ENCODE results near the gene ECSCR. TPM values are rescaled to one million over a fixed set of nuclear protein-coding genes. Genes with fewer than 3 reads are reported as not detected.
A peak's percentile ranks its signal among the peaks of the same experiment; 100 is the strongest.
"Not testable (repeated sequence)": the region's sequence is repeated elsewhere in the genome, so short reads cannot be mapped to it uniquely, and the experiment has no call there.

Gene ECSCR
- total RNA-seq, 1 donor from 2014 or later: 20.1 TPM

GRCh38 chr5:139451878-139452660, 10.5 kb downstream of the ECSCR start:
- DNase-seq (ENCODE audit: low spot score): no peak
- intact Hi-C loops (cut with DNase I): no loop called here

GRCh38 chr5:139451176-139451575, 11.4 kb downstream of the ECSCR start:
- no peak for DNase-seq (ENCODE audit: low spot score)
- intact Hi-C loops (cut with DNase I): no loop called here

GRCh38 chr5:139446956-139447779, 15.4 kb downstream of the ECSCR start:
- no peak for DNase-seq (ENCODE audit: low spot score)
- intact Hi-C loops (cut with DNase I): no loop called here

GRCh38 chr5:139445325-139446170, 17.0 kb downstream of the ECSCR start:
- no peak for DNase-seq (ENCODE audit: low spot score)
- intact Hi-C loops (cut with DNase I): no loop called here

GRCh38 chr5:139443831-139444453, 18.6 kb downstream of the ECSCR start:
- DNase-seq (ENCODE audit: low spot score): no peak
- intact Hi-C loops (cut with DNase I): loop anchor here (5.0 kb wide), 1 partner anchor 38 kb away; the partner anchor contains the start of gene STING1

GRCh38 chr5:139440416-139440815, 22.1 kb downstream of the ECSCR start:
- DNase-seq (ENCODE audit: low spot score): not testable (repeated sequence)
- intact Hi-C loops (cut with DNase I): loop anchor here (5.0 kb wide), 1 partner anchor 42 kb away; the partner anchor contains the start of gene STING1

- intact Hi-C loops (cut with DNase I): loop anchor here (5.0 kb wide), 1 partner anchor 78 kb away; no protein-coding TSS in a partner anchor
- DNase-seq (ENCODE audit: low spot score): peak; percentile 97
Measured at GRCh38 chr5:139439013-139439903, 23.3 kb downstream of the ECSCR start, which contains the start of gene DNAJC18. DNAJC18 (minus strand) TSS chr5:139439525; CDS start chr5:139439445, 80 bp downstream.

GRCh38 chr5:139438707-139439012, 23.9 kb downstream of the ECSCR start:
- no peak for DNase-seq (ENCODE audit: low spot score)

GRCh38 chr5:139435676-139436075, 26.9 kb downstream of the ECSCR start:
- no peak for DNase-seq (ENCODE audit: low spot score)
- intact Hi-C loops (cut with DNase I): loop anchor here (5.0 kb wide), 1 partner anchor 82 kb away; no protein-coding TSS in a partner anchor

More at GRCh38 chr5:139438707-139439012, 23.9 kb downstream of the ECSCR start:
- intact Hi-C loops (cut with DNase I): loop anchor here (5.0 kb wide), 1 partner anchor 79 kb away; no protein-coding TSS in a partner anchor

GRCh38 chr5:139431706-139432105, 30.8 kb downstream of the ECSCR start:
- DNase-seq (ENCODE audit: low spot score): no peak
- intact Hi-C loops (cut with DNase I): no loop called here

- no peak for DNase-seq (ENCODE audit: low spot score)
- intact Hi-C loops (cut with DNase I): no loop called here
Measured at GRCh38 chr5:139430015-139430414, 32.5 kb downstream of the ECSCR start.

GRCh38 chr5:139426203-139426885, 36.2 kb downstream of the ECSCR start:
- intact Hi-C loops (cut with DNase I): loop anchor here (10.0 kb wide), 1 partner anchor 338 kb away; no protein-coding TSS in a partner anchor
- DNase-seq (ENCODE audit: low spot score): no peak

- no peak for DNase-seq (ENCODE audit: low spot score)
- intact Hi-C loops (cut with DNase I): loop anchor here (10.0 kb wide), 1 partner anchor 339 kb away; no protein-coding TSS in a partner anchor
Measured at GRCh38 chr5:139425497-139425896, 37.0 kb downstream of the ECSCR start.

GRCh38 chr5:139422307-139422893, 40.1 kb downstream of the ECSCR start:
- intact Hi-C loops (cut with DNase I): loop anchor here (10.0 kb wide), 1 partner anchor 342 kb away; no protein-coding TSS in a partner anchor
- no peak for DNase-seq (ENCODE audit: low spot score)

- intact Hi-C loops (cut with DNase I): loop anchor here (2.0 to 10.0 kb wide), 3 partner anchors 25 to 345 kb away; partner anchors contain the start of gene PROB1
- DNase-seq (ENCODE audit: low spot score): no peak
Measured at GRCh38 chr5:139419226-139420192, 43.0 kb downstream of the ECSCR start.

GRCh38 chr5:139418793-139419192, 43.8 kb downstream of the ECSCR start:
- intact Hi-C loops (cut with DNase I): loop anchor here (2.0 to 5.0 kb wide), 2 partner anchors 24 to 234 kb away; partner anchors contain the start of gene PROB1
- no peak for DNase-seq (ENCODE audit: low spot score)
